Activated CD4-positive, alpha-beta T cell treated with anti-CD3 and anti-CD28 coated beads, Interleukin-2, amount 50 U/mL, for 24 hours (primary cell): ENCODE results near the gene ST3GAL3.
A peak's percentile ranks its signal among the peaks of the same experiment; 100 is the strongest.
"Not testable (repeated sequence)": the region's sequence is repeated elsewhere in the genome, so short reads cannot be mapped to it uniquely, and the experiment has no call there.

ENCODE experiments used
- DNase-seq, 2 donors: peaks; one replicate each; pipeline ENCODE4 v3.0.0-alpha.2; 2020; ENCODE audit warnings: low read depth in 1 of 2, low spot score in 1 of 2

Gene ST3GAL3

GRCh38 chr1:43753422-43753821 lies 46.1 kb downstream of the ST3GAL3 start:
- DNase-seq, result no peak

- DNase-seq, result no peak
These were observed 47.6 kb downstream of the ST3GAL3 start for GRCh38 chr1:43754892-43755291.

GRCh38 chr1:43757343-43758053 lies 50.2 kb downstream of the ST3GAL3 start:
- DNase-seq, result no peak

- DNase-seq, result no peak
These were observed 53.5 kb downstream of the ST3GAL3 start for GRCh38 chr1:43760745-43761317.

GRCh38 chr1:43763497-43763973 lies 56.2 kb downstream of the ST3GAL3 start:
- peak in 1 of 2 donors; percentile 39 for DNase-seq

GRCh38 chr1:43764581-43764980 lies 57.2 kb downstream of the ST3GAL3 start:
- no peak for DNase-seq

- DNase-seq, result no peak
These were observed 58.9 kb downstream of the ST3GAL3 start for GRCh38 chr1:43766086-43766784.

- DNase-seq, result no peak
These were observed 59.6 kb downstream of the ST3GAL3 start for GRCh38 chr1:43766818-43767525.

GRCh38 chr1:43768168-43768567 lies 60.8 kb downstream of the ST3GAL3 start:
- DNase-seq, result no peak

- DNase-seq, result no peak
These were observed 62.1 kb downstream of the ST3GAL3 start for GRCh38 chr1:43769350-43769908.

GRCh38 chr1:43770111-43770510 lies 62.8 kb downstream of the ST3GAL3 start:
- no peak for DNase-seq

- DNase-seq, result no peak
These were observed 65.6 kb downstream of the ST3GAL3 start for GRCh38 chr1:43772978-43773377.

- no peak for DNase-seq
These were observed 66.5 kb downstream of the ST3GAL3 start for GRCh38 chr1:43773821-43774220.

GRCh38 chr1:43774359-43774758 lies 67.0 kb downstream of the ST3GAL3 start:
- DNase-seq, result no peak

GRCh38 chr1:43776043-43776761 lies 68.9 kb downstream of the ST3GAL3 start:
- no peak for DNase-seq

GRCh38 chr1:43777916-43778315 lies 70.6 kb downstream of the ST3GAL3 start:
- not testable (repeated sequence) for DNase-seq

GRCh38 chr1:43779266-43779665 lies 71.9 kb downstream of the ST3GAL3 start:
- DNase-seq, result no peak

GRCh38 chr1:43779805-43780403 lies 72.6 kb downstream of the ST3GAL3 start:
- no peak for DNase-seq

- DNase-seq, result no peak
These were observed 74.2 kb downstream of the ST3GAL3 start for GRCh38 chr1:43781574-43781973.

- no peak for DNase-seq
These were observed 75.8 kb downstream of the ST3GAL3 start for GRCh38 chr1:43783096-43783670.
